ENCODE measurements around the gene FUCA2. TPM values are rescaled to one million over a fixed set of nuclear protein-coding genes. Genes with fewer than 3 reads are reported as not detected.

Gene FUCA2
- total and polyA plus RNA-seq, 11 donors, result 18.0 to 68.6 (median 34.8) TPM

- Histone ChIP-seq H3K4me1 (peaks cover 0 to 20% (median 0%) of the 10 kb centered on the region in 12 donors), H3K9me3 (no peaks in the 10 kb centered on the region), H3K27ac (no peak overlapping the region), H3K27me3 (no peaks in the 10 kb centered on the region), H3K36me3 (no peaks in the 10 kb centered on the region), H3K4me3 (no peak overlapping the region)
- intact Hi-C loops (cut with DNase I), result loop anchor here in 1 of 10 donors (2.0 kb wide), 1 partner anchor 41 kb away; no protein-coding TSS in a partner anchor
- no peak for TF ChIP-seq CTCF (IDR thresholded peaks at IDR 0.05)
- no peak for TF ChIP-seq POLR2A (IDR thresholded peaks at IDR 0.05)
- DNase-seq, result no peak
- ATAC-seq, result no peak
- WGBS, 4 donors, result 49 to 59% (median 57%) methylated on average over 5 of the region's 5 CpGs
These were observed 20.4 kb upstream of the FUCA2 start for GRCh38 chr6:143531720-143532499.

- WGBS, 4 donors, result 42 to 62% (median 56%) methylated on average over 2 of the region's 2 CpGs
- H3K4me3 ChIP-seq, result no peak overlapping the region
- H3K4me1 ChIP-seq, result peaks cover 0 to 12% (median 0%) of the 10 kb centered on the region in 12 donors
- peak overlapping the region in 1 of 12 donors; percentile 47 for H3K27ac ChIP-seq
- intact Hi-C loops (cut with DNase I), result no loop called here
- no peak for ATAC-seq
- TF ChIP-seq CTCF (IDR thresholded peaks at IDR 0.05) (peak in 2 of 12 donors; percentile 3 to 9), POLR2A (IDR thresholded peaks at IDR 0.05) (no peak)
- H3K27me3 ChIP-seq, result no peaks in the 10 kb centered on the region
- no peaks in the 10 kb centered on the region for H3K36me3 ChIP-seq
- no peak for DNase-seq
- no peaks in the 10 kb centered on the region for H3K9me3 ChIP-seq
These were observed 17.6 kb upstream of the FUCA2 start for GRCh38 chr6:143529095-143529494.

- Histone ChIP-seq H3K27ac (peak overlapping the region in 1 of 12 donors; percentile 47), H3K9me3 (no peaks in the 10 kb centered on the region), H3K4me1 (peaks cover 0 to 12% (median 0%) of the 10 kb centered on the region in 12 donors), H3K27me3 (no peaks in the 10 kb centered on the region), H3K4me3 (no peak overlapping the region), H3K36me3 (no peaks in the 10 kb centered on the region)
- ATAC-seq, result no peak
- no peak for DNase-seq
- TF ChIP-seq POLR2A (IDR thresholded peaks at IDR 0.05) (no peak), CTCF (IDR thresholded peaks at IDR 0.05) (no peak)
- 73 to 82% (median 78%) methylated on average over 7 of the region's 7 CpGs for WGBS, 4 donors
- intact Hi-C loops (cut with DNase I), result no loop called here
These were observed 16.8 kb upstream of the FUCA2 start for GRCh38 chr6:143528164-143528811.

GRCh38 chr6:143527677-143528076 lies 16.2 kb upstream of the FUCA2 start:
- DNase-seq (no peak), ATAC-seq (no peak)
- WGBS, 4 donors, result 76 to 100% (median 89%) methylated on average over 1 of the region's 1 CpG
- Histone ChIP-seq H3K9me3 (no peaks in the 10 kb centered on the region), H3K27me3 (no peaks in the 10 kb centered on the region), H3K36me3 (no peaks in the 10 kb centered on the region), H3K4me3 (no peak overlapping the region), H3K27ac (no peak overlapping the region), H3K4me1 (peaks cover 0 to 12% (median 0%) of the 10 kb centered on the region in 12 donors)
- intact Hi-C loops (cut with DNase I), result no loop called here
- no peak for TF ChIP-seq CTCF (IDR thresholded peaks at IDR 0.05)
- TF ChIP-seq POLR2A (IDR thresholded peaks at IDR 0.05), result no peak
